OCI-LY3 (cell line): ENCODE measurements around the gene NTN4.
A peak's percentile ranks its signal among the peaks of the same experiment; 100 is the strongest.

Experiments
- H2AFZ ChIP-seq: fragments of 200-600, 300-600 bp; shearing (Covaris generic); 2 replicates; pipeline ENCODE4 v1.6.0; 2014; ENCODE audit warnings: antibody characterized with exemption, low read depth, low read length
- H3K27ac ChIP-seq: fragments of 200-600, 300-600 bp; sonication (generic); 2 replicates; pipeline ENCODE4 v1.5.1; 2014; ENCODE audit warnings: mild to moderate bottlenecking, low read length, moderate library complexity, mixed read lengths
- H3K27me3 ChIP-seq: fragments of 200-600, 300-600 bp; sonication (generic); 2 replicates; pipeline ENCODE4 v1.6.1; 2014; ENCODE audit warnings: low read depth, low read length, mixed read lengths
- H3K36me3 ChIP-seq: fragments of 200-600, 300-600 bp; sonication (generic); replicated peaks from 2 replicates; pipeline ENCODE3; 2014; ENCODE audit warnings: low read depth, low read length, mixed read lengths
- H3K4me1 ChIP-seq: fragments of 300-600, 200-600 bp; sonication (generic); 2 replicates; pipeline ENCODE4 v1.6.1; 2014; ENCODE audit warnings: low read length, mixed read lengths
- H3K4me2 ChIP-seq: fragments of 200-600, 300-600 bp; sonication (generic); 2 replicates; pipeline ENCODE4 v1.6.1; 2014; ENCODE audit warnings: low read length, mixed read lengths
- H3K4me3 ChIP-seq: fragments of 300-600, 200-600 bp; sonication (generic); 2 replicates; pipeline ENCODE4 v1.5.1; 2014; ENCODE audit warnings: antibody characterized with exemption, mild to moderate bottlenecking, low read length, moderate library complexity
- H3K79me2 ChIP-seq: fragments of 300-600, 200-600 bp; shearing (Covaris generic); 2 replicates; pipeline ENCODE4 v1.6.1; 2014; ENCODE audit warnings: mild to moderate bottlenecking, low read length, mixed read lengths
- H3K9ac ChIP-seq: fragments of 300-600, 200-600 bp; shearing (Covaris generic); 2 replicates; pipeline ENCODE4 v1.6.0; 2014; ENCODE audit warnings: mild to moderate bottlenecking, low read length, moderate library complexity
- H3K9me3 ChIP-seq: fragments of 200-600, 300-600 bp; shearing (Covaris generic); 2 replicates; pipeline ENCODE4 v1.6.1; 2014; ENCODE audit warnings: low read length, mixed read lengths; ENCODE audit not compliant: insufficient read depth
- H4K20me1 ChIP-seq: fragments of 200-600, 300-600 bp; sonication (generic); 2 replicates; pipeline ENCODE4 v1.6.1; 2016; ENCODE audit warnings: low read length, mixed read lengths; ENCODE audit not compliant: insufficient read depth
- EZH2phosphoT487 ChIP-seq: fragments of 200-600 bp; shearing (Covaris generic); IDR thresholded peaks from 2 replicates; pipeline ENCODE4 v1.6.1; 2018; ENCODE audit warnings: antibody characterized with exemption, mixed run types, low read depth
- TF ChIP-seq, protein P1 (sequence below): fragments of 200-600, 300-600 bp; sonication (generic); IDR thresholded peaks from 2 replicates; pipeline ENCODE4 v1.5.1; 2014; ENCODE audit warnings: antibody characterized with exemption, low read length, low read depth

Gene NTN4

DNA sequence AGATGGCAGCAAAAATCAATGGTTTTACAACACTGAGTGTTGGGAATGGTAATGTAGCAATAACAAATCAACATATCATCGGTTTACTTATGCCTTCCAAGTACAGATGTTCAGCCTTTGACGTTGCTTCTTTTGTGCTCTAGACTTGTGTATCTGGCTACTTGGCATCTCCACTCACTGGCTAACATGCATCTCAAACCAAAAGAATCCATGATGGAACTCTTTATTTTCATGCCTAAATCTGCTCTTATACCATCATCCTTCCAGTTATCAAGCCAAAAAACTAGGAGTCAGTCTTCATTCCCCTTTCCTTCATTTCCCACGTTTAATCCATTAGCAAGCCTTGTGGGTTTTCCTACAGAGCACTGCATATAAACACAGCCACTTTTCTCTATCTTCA is 150.0 kb downstream of the NTN4 start:
- no peaks in the 10 kb centered on the region for H4K20me1 ChIP-seq
- H3K4me1 ChIP-seq, result no peaks in the 10 kb centered on the region
- H3K79me2 ChIP-seq, result no peaks in the 10 kb centered on the region
- 0 out of 2 replicates have a peak, but pooled peaks cover 3% of the 10 kb centered on the region for H3K27me3 ChIP-seq
- H2AFZ ChIP-seq, result no peak overlapping the region
- no peak overlapping the region for H3K9ac ChIP-seq
- H3K4me3 ChIP-seq, result no peak overlapping the region
- no peak overlapping the region for H3K4me2 ChIP-seq
- no peaks in the 10 kb centered on the region for H3K36me3 ChIP-seq
- TF ChIP-seq EZH2phosphoT487, result no peak
- TF ChIP-seq, protein P1, sequence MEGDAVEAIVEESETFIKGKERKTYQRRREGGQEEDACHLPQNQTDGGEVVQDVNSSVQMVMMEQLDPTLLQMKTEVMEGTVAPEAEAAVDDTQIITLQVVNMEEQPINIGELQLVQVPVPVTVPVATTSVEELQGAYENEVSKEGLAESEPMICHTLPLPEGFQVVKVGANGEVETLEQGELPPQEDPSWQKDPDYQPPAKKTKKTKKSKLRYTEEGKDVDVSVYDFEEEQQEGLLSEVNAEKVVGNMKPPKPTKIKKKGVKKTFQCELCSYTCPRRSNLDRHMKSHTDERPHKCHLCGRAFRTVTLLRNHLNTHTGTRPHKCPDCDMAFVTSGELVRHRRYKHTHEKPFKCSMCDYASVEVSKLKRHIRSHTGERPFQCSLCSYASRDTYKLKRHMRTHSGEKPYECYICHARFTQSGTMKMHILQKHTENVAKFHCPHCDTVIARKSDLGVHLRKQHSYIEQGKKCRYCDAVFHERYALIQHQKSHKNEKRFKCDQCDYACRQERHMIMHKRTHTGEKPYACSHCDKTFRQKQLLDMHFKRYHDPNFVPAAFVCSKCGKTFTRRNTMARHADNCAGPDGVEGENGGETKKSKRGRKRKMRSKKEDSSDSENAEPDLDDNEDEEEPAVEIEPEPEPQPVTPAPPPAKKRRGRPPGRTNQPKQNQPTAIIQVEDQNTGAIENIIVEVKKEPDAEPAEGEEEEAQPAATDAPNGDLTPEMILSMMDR, result no peak
- H3K9me3 ChIP-seq, result no peaks in the 10 kb centered on the region
- no peak overlapping the region for H3K27ac ChIP-seq

DNA sequence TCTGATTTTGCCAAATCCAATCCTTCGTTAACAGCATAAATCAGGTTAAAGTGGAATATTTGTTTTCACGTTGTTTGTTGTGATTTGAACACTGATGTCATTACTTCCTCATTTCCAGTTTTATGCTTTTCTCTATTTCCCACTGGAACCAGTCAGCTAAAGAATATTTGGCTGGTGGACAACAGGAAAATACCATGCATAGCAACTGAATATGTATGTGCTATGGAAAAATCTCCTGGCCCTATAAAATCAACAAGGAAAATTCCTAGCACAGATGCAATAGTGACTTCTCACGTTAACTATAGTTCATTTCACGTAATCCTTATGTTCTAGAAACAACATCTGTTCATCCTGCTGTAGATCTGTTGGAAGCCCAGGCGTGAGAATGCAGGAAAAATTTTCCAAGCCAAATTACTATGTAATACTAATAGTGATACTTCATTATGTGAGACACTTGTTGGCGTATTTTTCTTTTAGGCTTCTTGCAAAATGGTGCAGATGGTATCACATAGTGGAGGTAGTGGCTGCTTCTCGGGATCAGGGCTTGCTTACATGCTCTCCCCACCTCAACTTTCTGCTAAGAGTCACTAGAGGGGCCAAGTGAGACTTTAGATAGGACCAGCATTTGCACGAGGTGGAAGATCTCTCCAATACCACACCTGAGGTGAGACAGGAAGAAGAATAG is 153.0 kb downstream of the NTN4 start:
- Histone ChIP-seq H2AFZ (no peak overlapping the region), H3K36me3 (no peaks in the 10 kb centered on the region), H3K4me1 (peaks cover 8% of the 10 kb centered on the region), H3K4me3 (no peak overlapping the region), H3K4me2 (no peak overlapping the region), H4K20me1 (no peaks in the 10 kb centered on the region), H3K9ac (no peak overlapping the region), H3K27me3 (0 out of 2 replicates have a peak, but pooled peaks cover 3% of the 10 kb centered on the region), H3K27ac (no peak overlapping the region), H3K79me2 (no peaks in the 10 kb centered on the region), H3K9me3 (no peaks in the 10 kb centered on the region)
- TF ChIP-seq EZH2phosphoT487, result no peak
- TF ChIP-seq, protein P1, result no peak

DNA sequence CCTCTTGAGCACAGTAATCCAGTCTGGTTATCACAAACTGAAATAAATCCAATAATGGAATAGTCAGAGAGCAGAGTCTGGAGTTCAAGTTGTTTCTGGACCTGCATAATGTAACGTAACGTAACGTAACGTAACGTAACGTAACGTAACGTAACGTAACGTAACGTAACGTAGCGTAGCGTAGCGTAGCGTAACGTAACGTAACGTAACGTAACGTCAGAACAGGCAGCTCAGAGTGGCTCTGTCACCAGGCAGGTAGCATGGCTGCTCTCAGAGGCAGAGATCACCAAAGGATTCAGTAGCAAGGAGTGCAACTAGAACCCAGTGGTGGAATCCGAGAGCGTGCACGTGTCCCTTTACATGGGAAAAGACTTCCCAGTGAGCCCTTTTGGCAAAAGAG is 153.6 kb downstream of the NTN4 start:
- Histone ChIP-seq H3K27ac (no peak overlapping the region), H3K27me3 (no peaks in the 10 kb centered on the region), H3K36me3 (no peaks in the 10 kb centered on the region), H3K79me2 (no peaks in the 10 kb centered on the region), H2AFZ (no peak overlapping the region), H3K9me3 (no peaks in the 10 kb centered on the region), H3K4me1 (peaks cover 8% of the 10 kb centered on the region), H3K4me3 (no peak overlapping the region), H4K20me1 (no peaks in the 10 kb centered on the region), H3K9ac (no peak overlapping the region), H3K4me2 (no peak overlapping the region)
- TF ChIP-seq, protein P1, result no peak
- TF ChIP-seq EZH2phosphoT487, result no peak

DNA sequence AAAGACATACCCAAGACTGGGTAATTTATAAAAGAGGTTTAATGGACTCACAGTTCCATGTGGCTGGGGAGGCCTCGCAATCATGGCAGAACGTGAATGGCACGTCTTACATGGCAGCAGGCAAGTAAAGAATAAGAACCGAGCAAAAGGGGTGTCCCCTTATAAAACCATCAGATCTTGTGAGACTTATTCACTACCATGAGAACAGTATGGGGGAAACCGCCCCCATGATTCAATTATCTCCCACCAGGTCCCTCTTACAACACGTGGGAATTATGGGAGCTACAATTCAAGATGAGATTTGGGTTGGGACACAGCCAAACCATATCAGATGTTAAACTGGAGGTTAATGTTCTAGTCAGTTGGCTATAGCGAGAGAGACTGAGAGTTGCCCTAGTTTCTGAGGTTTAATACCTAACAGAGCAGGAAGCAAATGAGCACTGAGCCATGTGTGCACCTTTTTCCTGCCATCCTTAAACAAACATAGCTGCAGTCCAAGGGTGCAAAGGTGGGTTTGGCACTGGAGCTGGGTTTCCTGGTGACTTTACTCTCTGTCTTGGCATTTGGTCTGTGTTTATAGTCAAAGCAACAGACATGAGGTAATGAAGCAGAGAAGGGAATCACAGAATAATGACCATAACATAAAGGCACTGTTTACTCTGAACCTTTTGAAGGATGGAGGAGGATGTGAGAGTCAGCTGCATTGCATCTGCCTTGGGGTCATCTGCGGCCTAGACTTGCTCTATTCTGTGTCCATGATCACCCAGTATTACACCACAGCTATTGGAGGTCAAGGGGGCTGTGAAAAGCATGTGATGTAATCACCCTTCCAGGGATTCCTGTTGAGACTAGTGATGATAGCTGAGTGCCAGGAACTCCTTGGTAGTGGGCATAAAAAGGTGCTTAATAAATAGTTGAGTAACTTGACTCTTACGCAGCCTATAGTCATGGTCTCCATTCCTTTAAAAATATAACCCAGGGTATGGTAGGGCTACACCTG is 155.6 kb downstream of the NTN4 start:
- Histone ChIP-seq H3K36me3 (no peaks in the 10 kb centered on the region), H2AFZ (no peak overlapping the region), H4K20me1 (no peaks in the 10 kb centered on the region), H3K4me1 (peaks cover 8% of the 10 kb centered on the region), H3K27me3 (no peaks in the 10 kb centered on the region), H3K9me3 (no peaks in the 10 kb centered on the region), H3K9ac (no peak overlapping the region), H3K4me2 (peak overlapping the region; percentile 20; the same call in 1 of the 2 replicates), H3K79me2 (no peaks in the 10 kb centered on the region), H3K4me3 (no peak overlapping the region), H3K27ac (no peak overlapping the region)
- TF ChIP-seq, protein P1, result no peak
- no peak for TF ChIP-seq EZH2phosphoT487
